T-helper 22 cell (primary cell): ENCODE measurements around the gene UBXN4.
"Not testable (repeated sequence)": the region's sequence is repeated elsewhere in the genome, so short reads cannot be mapped to it uniquely, and the experiment has no call there.

Experiments
- DNase-seq: peaks from one replicate; pipeline ENCODE4 v3.0.0-alpha.2; 2020; ENCODE audit warnings: low read depth

The UBXN4 gene

DNA sequence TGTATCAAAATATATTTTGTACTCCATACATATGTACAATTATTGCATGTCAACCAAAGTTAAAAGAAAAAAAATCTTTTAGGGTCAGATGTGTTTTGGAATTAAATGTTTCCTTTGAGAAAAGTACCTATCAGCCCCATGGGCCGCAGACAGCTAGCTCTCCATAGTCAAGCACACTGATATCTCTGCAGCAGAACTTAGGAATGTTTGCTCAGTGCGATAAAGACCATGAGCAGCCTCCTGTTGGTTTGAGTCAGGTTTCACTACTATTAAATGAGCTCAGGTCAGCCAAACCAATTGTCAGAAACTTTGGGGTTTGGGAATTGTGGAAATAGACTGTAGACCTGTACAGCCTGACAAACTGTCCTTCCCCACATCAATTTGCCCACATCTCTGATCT lies 61.6 kb downstream of the UBXN4 start:
- DNase-seq = no peak

DNA sequence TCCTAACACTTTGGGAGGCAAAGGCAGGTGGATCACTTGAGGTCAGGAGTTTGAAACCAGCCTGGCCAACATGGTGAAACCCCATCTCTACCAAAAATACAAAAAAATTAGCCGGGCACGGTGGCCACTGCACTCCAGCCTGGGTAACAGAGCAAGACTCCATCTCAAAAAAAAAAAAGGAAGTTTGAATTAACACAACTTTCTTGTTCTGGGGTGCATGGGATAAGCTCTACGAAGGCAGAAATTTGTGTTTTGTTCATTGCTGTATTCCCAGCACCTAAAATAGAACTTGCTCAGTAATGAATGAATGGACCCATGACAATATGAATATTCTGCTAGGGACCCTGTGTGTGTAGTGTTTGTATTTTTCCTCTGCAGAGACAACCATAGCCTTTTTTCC lies 66.2 kb downstream of the UBXN4 start:
- not testable (repeated sequence) for DNase-seq

DNA sequence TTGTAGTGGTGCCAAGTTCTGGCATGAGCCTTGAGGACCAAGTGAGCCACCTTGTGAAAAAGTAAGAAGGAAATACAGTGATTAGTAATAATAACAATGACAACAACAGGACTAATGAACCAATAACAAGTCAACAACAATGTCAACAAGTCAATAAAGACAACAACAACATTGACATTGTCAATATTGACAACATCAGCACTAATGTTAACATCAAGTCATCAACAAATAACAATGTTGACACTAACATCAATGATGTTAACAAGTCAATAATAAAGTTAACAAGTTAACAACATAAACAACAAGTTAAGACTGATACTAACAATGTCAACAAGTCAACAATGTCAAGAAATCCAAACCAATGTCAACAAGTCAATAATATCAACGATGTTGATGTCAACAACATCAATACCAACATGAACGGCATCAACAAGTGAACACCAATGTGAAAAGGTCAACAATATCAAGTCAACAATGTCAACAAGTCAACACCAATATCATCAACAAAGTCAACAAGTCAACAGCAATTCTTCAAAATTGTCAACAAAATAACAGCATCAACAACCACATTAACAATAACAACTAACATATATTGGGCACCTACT lies 71.4 kb downstream of the UBXN4 start:
- no peak for DNase-seq

DNA sequence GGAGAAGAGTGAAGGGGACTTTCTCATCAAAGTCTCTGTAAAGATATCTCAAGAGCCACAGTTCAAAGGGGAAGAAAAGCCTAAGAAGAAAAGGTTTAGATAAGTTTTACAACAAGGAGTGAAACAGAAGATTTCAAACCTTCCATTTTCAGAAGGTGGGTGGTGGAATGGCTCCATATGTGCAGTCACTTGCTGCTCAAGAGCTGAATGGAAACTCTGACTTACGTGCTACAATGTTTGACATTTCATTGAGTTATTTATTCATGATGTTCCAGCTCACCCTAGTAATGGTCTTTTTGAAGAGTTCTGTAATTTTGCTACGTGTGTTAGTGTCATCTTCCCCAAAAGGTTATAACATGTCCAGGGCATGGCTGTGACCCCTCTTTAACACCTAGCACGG lies 73.6 kb downstream of the UBXN4 start:
- DNase-seq = no peak

- no peak for DNase-seq
Measured at GRCh38 chr2:135817466-135817865, 75.8 kb downstream of the UBXN4 start.

- no peak for DNase-seq
Measured at GRCh38 chr2:135817951-135818350, 76.3 kb downstream of the UBXN4 start.

DNA sequence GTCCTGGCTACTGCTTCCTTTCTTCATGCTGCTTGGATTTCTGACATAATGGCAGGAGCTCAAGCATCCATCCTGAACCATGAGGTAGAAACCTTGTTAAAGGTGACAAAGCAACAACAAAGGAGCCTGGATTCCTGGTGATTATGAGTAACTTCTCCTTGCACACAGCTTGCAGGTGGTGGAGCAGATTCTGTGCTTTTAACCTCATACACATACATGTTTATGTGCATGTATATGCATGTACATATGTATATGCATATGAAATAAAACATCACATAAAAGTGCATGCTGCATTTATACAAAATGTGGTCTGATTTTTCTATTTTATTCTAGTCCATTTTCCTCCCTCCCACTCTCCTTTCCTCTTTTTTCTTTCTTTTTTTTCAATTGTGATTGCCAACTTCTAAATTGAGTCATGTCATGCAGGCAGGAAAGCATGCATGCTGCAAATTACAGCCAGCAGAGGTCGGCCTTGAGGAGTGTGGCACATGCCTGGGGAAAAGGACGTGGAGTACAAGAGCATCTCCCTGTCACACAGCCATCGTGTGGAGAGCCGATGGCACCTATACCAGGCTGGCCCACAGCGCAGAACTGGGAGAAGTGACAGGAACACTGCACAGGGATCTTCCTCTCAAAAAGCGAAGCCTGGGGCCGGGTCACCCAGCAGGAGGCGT lies 77.4 kb downstream of the UBXN4 start:
- DNase-seq = no peak

DNA sequence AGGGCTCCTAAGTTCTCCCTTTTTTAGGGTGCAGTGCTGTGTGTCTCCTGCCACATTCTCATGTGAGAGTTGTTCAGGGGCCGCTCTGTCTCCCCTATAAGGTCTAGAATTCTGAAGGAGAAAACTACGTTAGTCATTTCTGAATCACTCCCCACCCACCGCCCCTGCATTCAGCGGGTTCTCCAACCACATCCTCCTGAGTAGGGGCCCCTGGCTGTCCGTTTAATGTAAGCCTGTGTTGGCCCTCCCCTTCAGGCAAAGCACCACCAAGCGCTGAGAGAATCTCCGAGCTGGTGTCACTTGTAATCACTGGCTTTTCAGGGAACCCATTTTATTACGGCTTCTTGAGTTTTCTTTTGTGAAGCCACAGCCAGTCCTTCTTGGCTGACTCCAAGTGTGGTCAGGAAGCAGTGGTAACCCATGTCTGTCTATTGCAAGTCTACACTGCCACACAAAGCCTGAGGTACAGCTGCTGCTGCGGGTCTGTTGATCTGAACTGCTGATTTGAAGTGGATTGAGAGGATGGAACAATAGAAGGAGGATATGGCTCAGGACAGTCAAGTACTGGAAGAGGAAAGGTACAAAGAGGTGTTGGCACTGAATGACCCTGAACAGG lies 78.5 kb downstream of the UBXN4 start:
- DNase-seq = no peak

- no peak for DNase-seq
Measured at GRCh38 chr2:135821190-135821589, 79.5 kb downstream of the UBXN4 start.

DNA sequence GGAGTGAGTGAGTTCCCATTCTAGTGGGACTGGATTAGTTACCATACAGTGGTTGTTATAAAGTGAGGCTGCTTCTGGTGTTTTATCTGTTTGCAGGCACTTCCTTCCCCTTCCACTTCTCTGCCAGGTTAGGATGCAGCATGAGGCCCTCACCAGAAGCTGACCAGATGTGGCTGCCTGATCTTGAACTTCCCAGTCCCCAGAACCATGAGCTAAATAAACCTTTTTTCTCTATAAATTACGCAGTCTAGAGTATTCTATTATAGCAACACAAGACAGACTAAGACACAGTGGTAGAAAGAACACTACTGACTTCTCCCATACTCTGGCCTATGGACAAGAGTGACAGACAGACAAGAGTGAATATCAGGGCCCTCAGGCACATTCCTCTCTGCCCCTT lies 81.2 kb downstream of the UBXN4 start:
- no peak for DNase-seq

DNA sequence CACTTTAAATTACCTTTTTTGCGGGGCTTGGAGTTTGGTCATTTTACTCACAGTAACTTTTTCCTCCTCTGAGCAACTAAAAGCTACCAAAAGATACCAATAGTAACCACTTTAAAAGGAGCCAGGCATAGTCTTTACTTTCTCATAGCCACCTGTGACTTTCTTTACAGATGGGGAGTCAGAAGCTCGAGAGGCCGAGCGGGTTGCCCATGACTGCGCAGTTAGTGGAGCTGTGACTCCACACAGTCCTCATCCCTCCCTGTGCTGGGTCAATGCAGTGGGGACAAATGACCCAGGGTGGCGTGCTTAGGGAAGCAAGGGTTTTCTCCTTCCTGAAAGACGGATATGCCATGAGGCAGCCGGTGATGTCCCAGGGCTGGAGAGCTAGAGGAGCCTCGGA lies 83.5 kb downstream of the UBXN4 start:
- no peak for DNase-seq

- no peak for DNase-seq
Measured at GRCh38 chr2:135825550-135826176, 84.0 kb downstream of the UBXN4 start.

DNA sequence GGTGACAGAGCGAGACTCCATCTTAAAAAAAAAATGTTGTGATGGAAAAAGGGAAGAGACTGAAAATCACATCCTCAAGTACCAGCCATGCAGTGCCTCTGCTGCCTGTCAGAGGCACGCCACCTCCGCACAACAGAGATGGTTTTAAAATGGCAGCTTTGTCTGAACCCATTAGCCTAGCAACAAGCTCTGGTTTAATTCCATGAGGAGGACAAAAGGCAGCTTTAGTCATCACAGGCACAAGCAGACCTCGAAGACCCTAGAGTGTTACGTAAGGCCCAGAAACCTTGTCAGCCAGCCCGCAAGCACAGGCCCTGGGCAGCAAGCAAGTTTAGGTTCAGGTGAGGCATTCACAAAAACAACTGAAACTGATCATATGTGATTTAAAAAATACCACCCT lies 84.9 kb downstream of the UBXN4 start:
- DNase-seq = no peak

DNA sequence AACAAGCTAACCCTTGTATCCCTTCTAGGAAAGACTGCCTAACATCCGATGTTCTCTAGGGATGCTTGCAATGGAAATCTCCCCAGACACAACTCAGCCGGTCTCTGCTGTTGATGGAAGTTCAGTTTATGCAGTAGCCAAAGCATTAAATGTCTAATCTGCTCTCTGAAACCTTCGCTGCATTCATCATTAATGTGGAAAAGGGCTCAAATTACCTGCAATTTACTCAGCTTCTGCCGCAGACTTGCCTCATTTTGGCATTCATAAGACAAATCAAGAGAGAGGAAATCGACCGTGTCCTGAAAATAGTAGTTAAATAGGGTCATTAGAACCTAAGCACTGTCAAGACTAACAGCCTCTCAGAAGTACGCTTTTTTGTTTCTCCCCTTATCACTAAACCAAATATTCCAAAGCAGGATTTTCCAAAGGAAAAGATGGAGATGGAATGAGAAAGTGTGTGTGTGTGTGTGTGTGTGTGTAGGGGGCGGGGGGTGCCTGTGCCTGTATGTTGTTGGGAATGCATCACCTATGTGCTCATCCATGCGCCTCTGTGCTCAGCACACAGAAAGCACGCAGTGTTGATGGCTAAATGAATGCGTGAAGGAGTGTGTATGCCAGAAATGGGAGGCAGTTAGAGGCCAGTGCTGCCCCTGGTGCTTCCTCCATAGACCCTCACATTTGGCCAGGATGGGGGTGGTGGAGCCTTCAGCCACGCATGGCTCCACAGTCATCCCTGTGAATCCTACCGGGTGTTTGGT lies 87.9 kb downstream of the UBXN4 start:
- no peak for DNase-seq

DNA sequence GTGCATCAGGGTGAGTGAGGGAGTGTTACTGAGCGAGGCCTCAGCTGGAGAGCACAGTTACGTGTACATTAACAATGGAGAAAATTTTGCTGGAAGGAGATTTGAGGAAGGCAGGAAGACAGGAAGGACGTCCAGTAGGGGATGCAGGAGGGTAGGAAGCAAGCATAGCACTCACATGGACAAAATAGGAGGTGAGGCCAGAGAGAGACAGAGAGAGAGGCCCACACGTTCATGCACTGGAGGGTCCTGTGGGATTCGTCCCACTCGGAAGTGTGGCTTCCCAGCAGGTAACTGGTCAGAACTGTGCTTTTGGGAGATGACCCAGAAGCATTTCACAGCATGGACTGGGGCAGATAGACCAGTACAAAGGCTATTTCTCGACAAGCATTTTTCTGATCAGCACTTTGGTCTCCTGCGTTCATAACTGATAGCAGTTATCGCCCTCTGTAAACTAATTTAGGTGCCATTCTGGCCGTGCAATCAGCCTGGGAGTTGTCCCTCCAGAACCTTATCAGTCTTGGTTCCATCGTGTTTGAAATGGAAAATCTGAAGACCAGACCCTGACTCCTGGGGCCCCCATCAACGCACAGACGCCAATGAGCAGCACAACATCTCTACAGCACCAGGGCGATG lies 89.6 kb downstream of the UBXN4 start:
- no peak for DNase-seq

DNA sequence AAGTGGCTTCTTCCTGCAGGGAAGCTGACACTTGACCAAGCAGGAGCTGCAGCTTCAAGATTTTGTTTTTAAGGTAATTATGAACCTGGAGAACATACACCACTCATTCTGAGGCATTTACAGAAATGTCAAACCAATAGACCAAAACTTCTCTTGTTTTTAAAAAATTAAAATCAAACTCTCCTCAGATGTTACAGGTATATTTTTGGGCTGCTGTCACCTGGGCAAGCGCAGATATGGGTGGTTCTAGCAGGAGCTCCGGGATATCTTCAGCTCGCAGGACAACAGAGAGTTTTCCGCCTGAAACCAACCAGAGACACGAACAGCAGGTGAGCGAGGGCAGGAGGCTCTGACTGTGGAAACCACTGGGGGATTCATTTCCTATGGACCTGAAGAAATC lies 91.2 kb downstream of the UBXN4 start:
- DNase-seq = no peak
